ENCODE results near the gene KCNMA1. TPM values are rescaled to one million over a fixed set of nuclear protein-coding genes. Genes with fewer than 3 reads are reported as not detected.

KCNMA1 gene
- total RNA-seq, 1 experiment from 2014 or later, result 0.70 TPM

GRCh38 chr10:77404810-77405209 lies 232.8 kb downstream of the KCNMA1 start:
- TF ChIP-seq EZH2 (IDR thresholded peaks at IDR 0.05; ENCODE audit: low read depth) (no peak), CTCF (conservative IDR thresholded peaks at IDR 0.05) (no peak)
- Histone ChIP-seq H2AFZ (no peak overlapping the region), H3F3A (ENCODE audit: insufficient read depth, low read depth) (peaks cover 6% of the 10 kb centered on the region; the same call in 1 of the 2 replicates), H3K4me2 (no peak overlapping the region), H4K20me1 (ENCODE audit: insufficient read depth) (0 out of 2 replicates have a peak, but pooled peaks cover 3% of the 10 kb centered on the region), H3K4me1 (replicated peaks; ENCODE audit: insufficient read depth) (peaks cover 25% of the 10 kb centered on the region), H3K4me3 (no peak overlapping the region), H3K9me3 (ENCODE audit: insufficient read depth, low read depth) (no peaks in the 10 kb centered on the region), H3K79me2 (ENCODE audit: low read depth) (no peaks in the 10 kb centered on the region), H3K36me3 (ENCODE audit: low read depth) (no peaks in the 10 kb centered on the region), H3K27ac (no peak overlapping the region), H3K27me3 (ENCODE audit: insufficient read depth, low read depth) (no peaks in the 10 kb centered on the region), H3K9me2 (ENCODE audit: insufficient read depth) (no peaks in the 10 kb centered on the region)
- intact Hi-C loops (cut with micrococcal nuclease; ENCODE audit: unreplicated experiment), result loop anchor here (5.0 kb wide), 1 partner anchor 182 kb away; no protein-coding TSS in a partner anchor
- ChIA-PET POLR2A (ENCODE audit: unreplicated experiment) (no interaction called here), CTCF (no interaction called here)
- no TSS peak for BruUV-seq (replicated peaks)
- no peak for DNase-seq

GRCh38 chr10:77403761-77404160 lies 233.8 kb downstream of the KCNMA1 start:
- intact Hi-C loops (cut with micrococcal nuclease; ENCODE audit: unreplicated experiment), result no loop called here
- Histone ChIP-seq H4K20me1 (ENCODE audit: insufficient read depth) (no peaks in the 10 kb centered on the region), H3K4me2 (no peak overlapping the region), H3K9me3 (ENCODE audit: insufficient read depth, low read depth) (no peaks in the 10 kb centered on the region), H3K4me3 (no peak overlapping the region), H3K27ac (no peak overlapping the region), H3K4me1 (replicated peaks; ENCODE audit: insufficient read depth) (peaks cover 14% of the 10 kb centered on the region), H3K9me2 (ENCODE audit: insufficient read depth) (no peaks in the 10 kb centered on the region), H2AFZ (no peak overlapping the region), H3K27me3 (ENCODE audit: insufficient read depth, low read depth) (no peaks in the 10 kb centered on the region), H3K36me3 (ENCODE audit: low read depth) (no peaks in the 10 kb centered on the region), H3K79me2 (ENCODE audit: low read depth) (no peaks in the 10 kb centered on the region), H3F3A (ENCODE audit: insufficient read depth, low read depth) (no peaks in the 10 kb centered on the region; the same call in 1 of the 2 replicates)
- no peak for DNase-seq
- CTCF ChIA-PET, result no interaction called here
- no peak for TF ChIP-seq EZH2 (IDR thresholded peaks at IDR 0.05; ENCODE audit: low read depth)
- TF ChIP-seq CTCF (conservative IDR thresholded peaks at IDR 0.05), result no peak
- BruUV-seq (replicated peaks), result no TSS peak
- POLR2A ChIA-PET (ENCODE audit: unreplicated experiment), result no interaction called here

GRCh38 chr10:77401683-77402082 lies 235.9 kb downstream of the KCNMA1 start:
- TF ChIP-seq CTCF (conservative IDR thresholded peaks at IDR 0.05) (no peak), EZH2 (IDR thresholded peaks at IDR 0.05; ENCODE audit: low read depth) (no peak)
- DNase-seq, result no peak
- Histone ChIP-seq H3K27ac (no peak overlapping the region), H3K79me2 (ENCODE audit: low read depth) (no peaks in the 10 kb centered on the region), H3K4me1 (replicated peaks; ENCODE audit: insufficient read depth) (peaks cover 13% of the 10 kb centered on the region), H3K9me2 (ENCODE audit: insufficient read depth) (no peaks in the 10 kb centered on the region), H3F3A (ENCODE audit: insufficient read depth, low read depth) (no peaks in the 10 kb centered on the region; the same call in 1 of the 2 replicates), H3K4me2 (no peak overlapping the region), H3K4me3 (no peak overlapping the region), H3K27me3 (ENCODE audit: insufficient read depth, low read depth) (no peaks in the 10 kb centered on the region), H3K36me3 (ENCODE audit: low read depth) (no peaks in the 10 kb centered on the region), H3K9me3 (ENCODE audit: insufficient read depth, low read depth) (no peaks in the 10 kb centered on the region), H2AFZ (no peak overlapping the region), H4K20me1 (ENCODE audit: insufficient read depth) (no peaks in the 10 kb centered on the region)
- ChIA-PET POLR2A (ENCODE audit: unreplicated experiment) (no interaction called here), CTCF (interaction anchor here (0.6 to 0.7 kb wide), 2 partner anchors 10 to 241 kb away, joined by 3 to 10 read pairs; no protein-coding TSS in a partner anchor)
- intact Hi-C loops (cut with micrococcal nuclease; ENCODE audit: unreplicated experiment), result no loop called here
- BruUV-seq (replicated peaks), result no TSS peak

Data from PC-9 (cell line).